ENCODE results near the gene SLC27A2.

DNA sequence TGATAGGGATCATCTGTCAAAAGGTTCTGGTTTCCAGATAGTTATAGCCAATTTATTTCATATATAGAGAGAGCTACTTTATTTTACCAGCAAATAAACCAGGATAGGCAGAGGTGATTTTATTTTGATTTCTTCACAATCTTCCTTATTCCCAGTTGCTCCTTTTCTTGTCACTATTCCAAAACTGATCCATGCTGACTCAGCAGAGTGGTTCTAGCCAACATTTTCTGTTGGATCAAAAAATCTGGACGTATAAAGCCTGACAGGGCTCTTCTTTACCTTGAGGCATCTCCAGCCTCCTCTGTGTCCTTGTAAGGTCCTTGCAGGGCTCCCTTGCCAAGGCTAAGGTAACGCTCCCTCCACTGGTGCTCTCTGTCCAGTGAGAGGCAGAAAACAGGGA, 67.7 kb downstream of the SLC27A2 start:
- TF ChIP-seq, protein P1, sequence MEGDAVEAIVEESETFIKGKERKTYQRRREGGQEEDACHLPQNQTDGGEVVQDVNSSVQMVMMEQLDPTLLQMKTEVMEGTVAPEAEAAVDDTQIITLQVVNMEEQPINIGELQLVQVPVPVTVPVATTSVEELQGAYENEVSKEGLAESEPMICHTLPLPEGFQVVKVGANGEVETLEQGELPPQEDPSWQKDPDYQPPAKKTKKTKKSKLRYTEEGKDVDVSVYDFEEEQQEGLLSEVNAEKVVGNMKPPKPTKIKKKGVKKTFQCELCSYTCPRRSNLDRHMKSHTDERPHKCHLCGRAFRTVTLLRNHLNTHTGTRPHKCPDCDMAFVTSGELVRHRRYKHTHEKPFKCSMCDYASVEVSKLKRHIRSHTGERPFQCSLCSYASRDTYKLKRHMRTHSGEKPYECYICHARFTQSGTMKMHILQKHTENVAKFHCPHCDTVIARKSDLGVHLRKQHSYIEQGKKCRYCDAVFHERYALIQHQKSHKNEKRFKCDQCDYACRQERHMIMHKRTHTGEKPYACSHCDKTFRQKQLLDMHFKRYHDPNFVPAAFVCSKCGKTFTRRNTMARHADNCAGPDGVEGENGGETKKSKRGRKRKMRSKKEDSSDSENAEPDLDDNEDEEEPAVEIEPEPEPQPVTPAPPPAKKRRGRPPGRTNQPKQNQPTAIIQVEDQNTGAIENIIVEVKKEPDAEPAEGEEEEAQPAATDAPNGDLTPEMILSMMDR (IDR thresholded peaks at IDR 0.05): no peak
- TF ChIP-seq POLR2AphosphoS5 (IDR thresholded peaks at IDR 0.05): no peak
